Measurements from ENCODE around the gene PCSK4. TPM values are rescaled to one million over a fixed set of nuclear protein-coding genes. Genes with fewer than 3 reads are reported as not detected.

Gene PCSK4
- total and polyA plus RNA-seq, 2 of the 13 experiments (the other 11 are each of a cell fraction or from before 2014, with no cell fraction given): 2.0 to 2.7 TPM

GRCh38 chr19:1478934-1479707, 11.0 kb downstream of the PCSK4 start, which contains the start of gene C19orf25 (continued):
- TF ChIP-seq NCOA2 (CRISPR knock-in tag; IDR thresholded peaks at IDR 0.05) (no peak; the same call in 1 of the 2 replicates), TEAD2 (CRISPR knock-in tag; IDR thresholded peaks at IDR 0.05) (no peak), TRIM24 (CRISPR knock-in tag; IDR thresholded peaks at IDR 0.05) (no peak), ZNF124 (CRISPR knock-in tag; IDR thresholded peaks at IDR 0.05) (0 out of 2 replicates have a peak, but pooled peaks have one; percentile 18), ZNF160 (CRISPR knock-in tag; IDR thresholded peaks at IDR 0.05) (no peak), KAT2B (IDR thresholded peaks at IDR 0.05; ENCODE audit: borderline replicate concordance, low read depth, low read length) (no peak), ASH2L (IDR thresholded peaks at IDR 0.05; ENCODE audit: insufficient read length, low read depth, low read length) (peak; percentile 77), DDIT3 (CRISPR knock-in tag; IDR thresholded peaks at IDR 0.05) (no peak), ZNF614 (CRISPR knock-in tag; IDR thresholded peaks at IDR 0.05; ENCODE audit: borderline replicate concordance) (no peak; the same call in 1 of the 2 replicates), THYN1 (CRISPR knock-in tag; IDR thresholded peaks at IDR 0.05; ENCODE audit: borderline replicate concordance, low read depth) (no peak), MLLT10 (CRISPR knock-in tag; IDR thresholded peaks at IDR 0.05) (no peak), RAD51 (IDR thresholded peaks at IDR 0.05; ENCODE audit: borderline replicate concordance) (peak; percentile 95), SMAD1 (CRISPR knock-in tag; IDR thresholded peaks at IDR 0.05; ENCODE audit: borderline replicate concordance, low read depth) (no peak), PTBP1 (IDR thresholded peaks at IDR 0.05; ENCODE audit: low read depth, low read length, poor library complexity, severe bottlenecking) (no peak), ZNF292 (CRISPR knock-in tag; IDR thresholded peaks at IDR 0.05; ENCODE audit: borderline replicate concordance, low read depth) (0 out of 2 replicates have a peak, but pooled peaks have one; percentile 39), ZHX1 (CRISPR knock-in tag; IDR thresholded peaks at IDR 0.05; ENCODE audit: low read depth) (0 out of 2 replicates have a peak, but pooled peaks have one; percentile 46), SYNCRIP (IDR thresholded peaks at IDR 0.05; ENCODE audit: insufficient read depth, low read depth, low read length) (no peak), MTA1 (CRISPR knock-in tag; IDR thresholded peaks at IDR 0.05; ENCODE audit: borderline replicate concordance) (no peak), ZNF841 (CRISPR knock-in tag; IDR thresholded peaks at IDR 0.05; ENCODE audit: borderline replicate concordance) (no peak), ZNF775 (CRISPR knock-in tag; IDR thresholded peaks at IDR 0.05; ENCODE audit: borderline replicate concordance) (no peak), ZNF891 (CRISPR knock-in tag; IDR thresholded peaks at IDR 0.05) (no peak)
- TF ChIP-seq, protein P1, sequence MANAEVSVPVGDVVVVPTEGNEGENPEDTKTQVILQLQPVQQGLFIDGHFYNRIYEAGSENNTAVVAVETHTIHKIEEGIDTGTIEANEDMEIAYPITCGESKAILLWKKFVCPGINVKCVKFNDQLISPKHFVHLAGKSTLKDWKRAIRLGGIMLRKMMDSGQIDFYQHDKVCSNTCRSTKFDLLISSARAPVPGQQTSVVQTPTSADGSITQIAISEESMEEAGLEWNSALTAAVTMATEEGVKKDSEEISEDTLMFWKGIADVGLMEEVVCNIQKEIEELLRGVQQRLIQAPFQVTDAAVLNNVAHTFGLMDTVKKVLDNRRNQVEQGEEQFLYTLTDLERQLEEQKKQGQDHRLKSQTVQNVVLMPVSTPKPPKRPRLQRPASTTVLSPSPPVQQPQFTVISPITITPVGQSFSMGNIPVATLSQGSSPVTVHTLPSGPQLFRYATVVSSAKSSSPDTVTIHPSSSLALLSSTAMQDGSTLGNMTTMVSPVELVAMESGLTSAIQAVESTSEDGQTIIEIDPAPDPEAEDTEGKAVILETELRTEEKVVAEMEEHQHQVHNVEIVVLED (CRISPR knock-in tag; IDR thresholded peaks at IDR 0.05; ENCODE audit: borderline replicate concordance): peak; percentile 87
- TF ChIP-seq, protein P2, sequence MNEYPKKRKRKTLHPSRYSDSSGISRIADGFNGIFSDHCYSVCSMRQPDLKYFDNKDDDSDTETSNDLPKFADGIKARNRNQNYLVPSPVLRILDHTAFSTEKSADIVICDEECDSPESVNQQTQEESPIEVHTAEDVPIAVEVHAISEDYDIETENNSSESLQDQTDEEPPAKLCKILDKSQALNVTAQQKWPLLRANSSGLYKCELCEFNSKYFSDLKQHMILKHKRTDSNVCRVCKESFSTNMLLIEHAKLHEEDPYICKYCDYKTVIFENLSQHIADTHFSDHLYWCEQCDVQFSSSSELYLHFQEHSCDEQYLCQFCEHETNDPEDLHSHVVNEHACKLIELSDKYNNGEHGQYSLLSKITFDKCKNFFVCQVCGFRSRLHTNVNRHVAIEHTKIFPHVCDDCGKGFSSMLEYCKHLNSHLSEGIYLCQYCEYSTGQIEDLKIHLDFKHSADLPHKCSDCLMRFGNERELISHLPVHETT (CRISPR knock-in tag; conservative IDR thresholded peaks at IDR 0.05): peak; percentile 70; the same call in 1 of the 2 replicates

All from HepG2 (cell line).